Esophagus squamous epithelium (tissue), 5 donors: ENCODE results near the gene ASAP2. TPM values are rescaled to one million over a fixed set of nuclear protein-coding genes. Genes with fewer than 3 reads are reported as not detected.
"Not testable (repeated sequence)": the region's sequence is repeated elsewhere in the genome, so short reads cannot be mapped to it uniquely, and the experiment has no call there.

Experiments
- DNase-seq: peaks from one replicate; lab custom pipeline; 2025; lab: John Stamatoyannopoulos, UW
- H3K27ac ChIP-seq, 4 donors: fragments of 200-600 bp; sonication (generic); one replicate each; pipeline ENCODE4 v1.5.1; 2016 to 2019; ENCODE audit warnings: mild to moderate bottlenecking in 1 of 4
- H3K27me3 ChIP-seq, 4 donors: fragments of 200-600 bp; sonication (generic); 1 replicate in 3 of 4; 2 replicates in 1 of 4; pipeline versions ENCODE4 v1.5.1 to v1.6.0; 2017 to 2021; ENCODE audit warnings: antibody characterized with exemption in 1 of 4
- H3K36me3 ChIP-seq, 3 donors: fragments of 200-600 bp; sonication (generic); one replicate each; pipeline ENCODE4 v1.5.1; 2016 to 2019
- H3K4me1 ChIP-seq, 3 donors: fragments of 200-600 bp; sonication (generic); one replicate each; pipeline ENCODE4 v1.5.1; 2017 to 2019
- H3K4me3 ChIP-seq, 4 donors: fragments of 200-600 bp; sonication (generic); 1 replicate in 3 of 4; 2 replicates in 1 of 4; pipeline ENCODE4 v1.5.1; 2016 to 2019; ENCODE audit warnings: mild to moderate bottlenecking in 2 of 4, moderate library complexity in 1 of 4
- H3K9me3 ChIP-seq, 3 donors: fragments of 200-600 bp; sonication (generic); one replicate each; pipeline ENCODE4 v1.5.1; 2016 to 2019
- POLR2A ChIP-seq, 4 donors: fragments of 450-650 bp; IDR thresholded peaks; one replicate each; pipeline ENCODE4 v1.6.1; 2017; ENCODE audit warnings: antibody characterized with exemption in 4 of 4, mild to moderate bottlenecking in 4 of 4, moderate library complexity in 3 of 4
- WGBS, 2 donors: methylation state at CpG; one replicate each; pipeline ENCODE4 v1.1.5; 2018; 5-methylcytosine and 5-hydroxymethylcytosine counted together
- intact Hi-C: fragments of 100-400 bp; cut with DNase I; formaldehyde crosslinking; loops from one replicate; pipeline ENCODE4 v1.15.0; 2022
- total RNA-seq, 4 donors: library from RNA; depleted of rRNA; stranded (reverse); fragments of >200 nt; gene quantifications; one replicate each; pipeline ENCODE4 v1.1.0, GENCODE V29; 2016
- TF ChIP-seq, protein P1 (sequence below), 6 experiments: fragments of 450-650 bp in 4 of 6; fragments of 200-600 bp in 2 of 6; sonication (generic) in 2 of 6; IDR thresholded peaks; one replicate each; pipeline ENCODE4 v1.5.1; 2016 to 2019; ENCODE audit warnings: antibody characterized with exemption in 6 of 6, mild to moderate bottlenecking in 4 of 6, moderate library complexity in 4 of 6
- donor health status: DM: yes; HTN: yes; CAD: no.

Gene ASAP2
- total RNA-seq, 4 donors from 2014 or later, result 3.3 to 15.3 (median 6.9) TPM

DNA sequence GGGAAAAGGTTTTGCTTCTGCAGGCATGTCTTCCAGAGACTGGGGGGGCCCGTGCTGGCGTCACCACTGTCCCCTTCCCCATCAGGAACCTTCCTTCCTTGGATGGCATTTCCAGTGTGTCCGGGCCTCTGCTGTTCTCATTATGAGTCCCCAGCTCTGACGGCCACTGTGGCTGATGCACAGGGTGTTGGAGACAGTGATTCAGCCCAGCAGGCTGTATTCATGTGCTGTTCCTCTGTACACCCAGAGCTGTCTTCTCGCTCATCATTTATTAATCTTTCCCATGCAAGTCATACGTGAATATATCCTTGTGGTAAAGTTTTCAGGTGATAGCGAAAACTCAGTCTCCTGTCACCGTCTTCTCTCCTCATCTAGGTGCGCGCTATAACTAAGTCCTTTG lies 57.7 kb downstream of the ASAP2 start:
- Histone ChIP-seq H3K4me1 (peaks cover 6 to 50% (median 38%) of the 10 kb centered on the region in 3 donors), H3K9me3 (no peaks in the 10 kb centered on the region), H3K4me3 (no peak overlapping the region), H3K27me3 (no peaks in the 10 kb centered on the region), H3K36me3 (no peaks in the 10 kb centered on the region), H3K27ac (no peak overlapping the region)
- DNase-seq, result no peak
- intact Hi-C loops, result no loop called here
- 80% methylated on average over 10 of the region's 10 CpGs for WGBS, 2 donors
- TF ChIP-seq, protein P1, sequence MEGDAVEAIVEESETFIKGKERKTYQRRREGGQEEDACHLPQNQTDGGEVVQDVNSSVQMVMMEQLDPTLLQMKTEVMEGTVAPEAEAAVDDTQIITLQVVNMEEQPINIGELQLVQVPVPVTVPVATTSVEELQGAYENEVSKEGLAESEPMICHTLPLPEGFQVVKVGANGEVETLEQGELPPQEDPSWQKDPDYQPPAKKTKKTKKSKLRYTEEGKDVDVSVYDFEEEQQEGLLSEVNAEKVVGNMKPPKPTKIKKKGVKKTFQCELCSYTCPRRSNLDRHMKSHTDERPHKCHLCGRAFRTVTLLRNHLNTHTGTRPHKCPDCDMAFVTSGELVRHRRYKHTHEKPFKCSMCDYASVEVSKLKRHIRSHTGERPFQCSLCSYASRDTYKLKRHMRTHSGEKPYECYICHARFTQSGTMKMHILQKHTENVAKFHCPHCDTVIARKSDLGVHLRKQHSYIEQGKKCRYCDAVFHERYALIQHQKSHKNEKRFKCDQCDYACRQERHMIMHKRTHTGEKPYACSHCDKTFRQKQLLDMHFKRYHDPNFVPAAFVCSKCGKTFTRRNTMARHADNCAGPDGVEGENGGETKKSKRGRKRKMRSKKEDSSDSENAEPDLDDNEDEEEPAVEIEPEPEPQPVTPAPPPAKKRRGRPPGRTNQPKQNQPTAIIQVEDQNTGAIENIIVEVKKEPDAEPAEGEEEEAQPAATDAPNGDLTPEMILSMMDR (IDR thresholded peaks at IDR 0.05), result no peak
- TF ChIP-seq POLR2A (IDR thresholded peaks at IDR 0.05), result no peak

DNA sequence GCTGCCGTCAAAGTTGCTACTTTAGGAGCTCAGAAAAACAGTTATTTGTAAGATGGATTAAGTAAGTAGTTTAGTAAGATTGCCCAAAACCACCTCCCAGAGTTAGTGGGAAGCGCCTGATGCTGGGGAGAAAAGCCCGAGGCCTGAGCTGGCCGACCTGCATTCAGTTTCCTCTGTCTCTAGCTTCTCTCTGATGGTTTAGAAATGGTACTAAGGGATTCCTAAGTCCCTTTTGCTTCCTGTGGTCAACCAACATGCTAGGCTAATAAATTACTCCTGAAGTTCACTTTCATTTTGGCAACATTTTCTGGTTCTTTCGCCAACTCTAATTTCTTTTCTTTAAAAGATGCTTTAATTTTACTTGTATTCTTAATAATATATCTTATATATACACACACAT lies 60.1 kb downstream of the ASAP2 start:
- TF ChIP-seq POLR2A (IDR thresholded peaks at IDR 0.05), result no peak
- TF ChIP-seq, protein P1 (IDR thresholded peaks at IDR 0.05), result no peak
- no peak for DNase-seq
- WGBS, 2 donors, result 70 to 78% methylated on average over 5 of the region's 5 CpGs
- Histone ChIP-seq H3K27ac (no peak overlapping the region), H3K9me3 (no peaks in the 10 kb centered on the region), H3K27me3 (no peaks in the 10 kb centered on the region), H3K4me1 (peaks cover 0 to 26% (median 18%) of the 10 kb centered on the region in 3 donors), H3K36me3 (no peaks in the 10 kb centered on the region), H3K4me3 (no peak overlapping the region)
- intact Hi-C loops, result no loop called here

DNA sequence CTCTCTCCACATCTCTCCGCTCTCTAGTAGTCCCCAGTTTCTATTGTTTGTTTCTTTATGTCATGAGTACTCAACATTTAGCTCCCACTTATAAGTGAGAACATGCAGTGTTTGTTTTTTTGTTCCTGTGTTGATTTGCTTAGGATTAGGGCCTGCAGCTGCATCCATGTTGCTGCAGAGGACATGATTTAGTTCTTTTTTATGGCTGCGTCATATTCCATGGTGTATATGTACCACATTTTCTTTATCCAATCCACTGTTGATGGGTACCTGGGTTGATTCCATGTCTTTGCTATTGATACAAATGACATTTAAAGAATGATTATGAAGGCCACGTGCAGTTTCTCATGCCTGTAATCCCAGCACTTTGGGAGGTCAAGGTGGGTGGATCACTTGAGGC lies 60.7 kb downstream of the ASAP2 start:
- H3K27me3 ChIP-seq, H3K36me3 ChIP-seq, DNase-seq, H3K9me3 ChIP-seq, H3K4me3 ChIP-seq, H3K27ac ChIP-seq, intact Hi-C loops: not testable (repeated sequence)
- 93 to 96% methylated on average over 3 of the region's 3 CpGs for WGBS, 2 donors
- peaks cover 0 to 20% (median 13%) of the 10 kb centered on the region in 3 donors for H3K4me1 ChIP-seq

DNA sequence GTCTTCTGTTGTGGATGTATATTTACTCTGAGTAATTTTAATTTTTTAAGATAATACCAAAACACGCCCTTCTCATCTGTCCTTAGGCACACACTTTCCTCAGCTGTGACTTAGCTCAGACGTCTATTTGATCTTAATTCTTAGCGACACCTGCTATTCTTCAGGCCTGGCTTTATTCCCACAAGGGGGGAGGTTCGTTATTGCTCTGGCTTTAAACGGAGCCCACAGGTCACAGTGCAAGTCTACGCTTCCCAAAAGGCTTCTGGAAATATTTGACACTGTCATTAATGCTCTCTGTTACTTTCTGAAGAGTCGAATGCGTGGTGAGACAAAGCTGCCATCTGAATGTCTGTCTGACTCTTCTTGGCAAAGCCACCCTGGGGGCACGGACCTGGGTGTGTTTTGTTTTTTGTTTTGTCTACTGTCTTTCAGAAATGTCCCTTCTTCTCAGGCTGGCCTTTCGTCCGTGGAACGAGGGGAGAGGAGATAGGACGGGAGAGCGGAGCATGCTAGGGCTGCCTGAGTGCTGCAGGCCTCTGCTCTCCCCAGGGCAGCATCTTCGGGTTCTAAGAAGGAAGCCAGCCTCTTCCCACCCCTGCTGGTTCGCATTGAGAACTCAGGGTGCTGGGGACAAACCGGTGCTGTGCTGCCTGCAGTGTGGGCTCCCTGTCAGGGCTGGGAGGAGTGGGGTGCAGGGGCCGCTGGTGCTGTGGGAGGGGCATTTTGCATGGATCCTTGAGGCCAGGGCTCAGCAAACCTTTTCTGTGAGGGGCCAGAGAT lies 61.9 kb downstream of the ASAP2 start:
- Histone ChIP-seq H3K27ac (no peak overlapping the region), H3K4me1 (peaks cover 0 to 10% (median 3%) of the 10 kb centered on the region in 3 donors), H3K36me3 (no peaks in the 10 kb centered on the region), H3K9me3 (peaks cover 0 to 4% (median 0%) of the 10 kb centered on the region in 3 donors), H3K4me3 (no peak overlapping the region), H3K27me3 (no peaks in the 10 kb centered on the region)
- no peak for DNase-seq
- intact Hi-C loops, result no loop called here
- 73 to 74% methylated on average over 13 to 17 of the region's 18 CpGs for WGBS, 2 donors
- no peak for TF ChIP-seq POLR2A (IDR thresholded peaks at IDR 0.05)
- TF ChIP-seq, protein P1 (IDR thresholded peaks at IDR 0.05), result no peak

DNA sequence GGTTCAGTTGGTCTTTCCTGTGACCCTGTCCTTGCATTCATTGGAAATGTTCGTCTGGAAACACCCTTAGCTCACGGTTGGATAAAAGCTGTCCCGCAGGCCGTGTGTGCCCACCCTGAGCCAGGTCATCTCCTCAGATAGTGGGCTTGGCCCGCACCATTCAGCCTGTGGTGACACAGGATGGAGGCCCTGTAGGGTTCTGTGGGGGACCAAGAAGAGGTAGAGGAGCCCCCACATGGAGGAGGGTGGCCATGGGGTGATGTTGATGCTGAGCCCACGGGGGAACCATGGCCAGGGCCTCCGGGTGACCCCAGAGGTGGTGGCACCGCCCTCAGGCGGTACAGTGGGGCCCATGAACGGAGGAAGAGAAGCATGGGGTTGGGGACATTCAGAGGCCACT lies 62.7 kb downstream of the ASAP2 start:
- intact Hi-C loops, result no loop called here
- TF ChIP-seq POLR2A (IDR thresholded peaks at IDR 0.05), result no peak
- TF ChIP-seq, protein P1 (IDR thresholded peaks at IDR 0.05), result no peak
- Histone ChIP-seq H3K27me3 (no peaks in the 10 kb centered on the region), H3K4me3 (no peak overlapping the region), H3K27ac (no peak overlapping the region), H3K4me1 (peaks cover 0 to 6% (median 0%) of the 10 kb centered on the region in 3 donors), H3K36me3 (no peaks in the 10 kb centered on the region), H3K9me3 (peaks cover 0 to 4% (median 0%) of the 10 kb centered on the region in 3 donors)
- WGBS, 2 donors, result 74 to 84% methylated on average over 7 to 8 of the region's 10 CpGs
- DNase-seq, result no peak
